HL-60/S4 treated with phorbol 12-myristate 13-acetate at 8.2 ng/mL for 4 days and 3 days (cell line): ENCODE results near the gene LHPP.

Experiments used
- in situ Hi-C: fragments of 300-500 bp; cut with MboI; formaldehyde crosslinking; loops from 2 replicates; pipeline ENCODE4 v1.15.0; 2022; ENCODE audit warnings: low sequenced_read_pairs

The LHPP gene

GRCh38 chr10:124495162-124495561 is 33.5 kb downstream of the LHPP start:
- in situ Hi-C loops = no loop called here

GRCh38 chr10:124495725-124496124 is 34.1 kb downstream of the LHPP start:
- in situ Hi-C loops = no loop called here

DNA sequence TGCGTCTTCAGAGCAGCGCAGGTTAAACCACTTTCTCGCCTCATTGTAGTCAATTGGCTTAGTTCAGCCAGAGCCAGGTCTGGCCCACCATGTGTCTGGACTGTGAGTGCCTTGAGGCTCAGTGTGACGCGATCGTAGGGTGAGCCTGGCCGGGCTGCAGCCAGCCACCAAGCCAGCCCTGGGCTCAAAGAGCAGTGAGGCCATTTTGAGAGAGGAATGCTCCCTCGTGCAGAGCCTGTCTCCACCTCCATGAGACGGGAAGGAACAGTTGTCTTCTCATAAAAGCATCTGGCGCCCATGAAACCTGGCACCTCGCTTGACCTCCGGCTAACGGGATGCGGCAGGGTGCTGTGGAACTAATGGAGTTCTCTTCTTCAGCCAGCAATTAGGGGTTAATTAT is 34.5 kb downstream of the LHPP start:
- in situ Hi-C loops = no loop called here

DNA sequence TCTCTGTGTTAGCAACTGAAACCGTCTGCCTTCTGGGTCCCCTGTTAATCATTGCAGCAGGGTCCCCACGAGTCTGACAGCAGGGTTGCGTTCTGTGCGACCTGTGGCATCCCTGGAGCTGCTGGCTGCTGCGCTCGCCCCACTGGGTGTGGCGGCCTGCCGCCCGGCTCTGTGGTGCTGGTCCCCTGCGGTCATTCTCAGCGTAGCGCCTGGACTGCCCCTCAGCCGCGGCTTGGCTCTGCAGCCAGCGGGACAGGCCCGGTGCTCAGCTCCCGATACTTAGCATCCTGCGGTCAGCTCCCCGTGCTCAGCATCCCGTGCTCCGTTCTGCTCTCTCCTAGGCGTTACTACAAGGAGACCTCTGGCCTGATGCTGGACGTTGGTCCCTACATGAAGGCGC is 35.0 kb downstream of the LHPP start:
- in situ Hi-C loops = no loop called here

DNA sequence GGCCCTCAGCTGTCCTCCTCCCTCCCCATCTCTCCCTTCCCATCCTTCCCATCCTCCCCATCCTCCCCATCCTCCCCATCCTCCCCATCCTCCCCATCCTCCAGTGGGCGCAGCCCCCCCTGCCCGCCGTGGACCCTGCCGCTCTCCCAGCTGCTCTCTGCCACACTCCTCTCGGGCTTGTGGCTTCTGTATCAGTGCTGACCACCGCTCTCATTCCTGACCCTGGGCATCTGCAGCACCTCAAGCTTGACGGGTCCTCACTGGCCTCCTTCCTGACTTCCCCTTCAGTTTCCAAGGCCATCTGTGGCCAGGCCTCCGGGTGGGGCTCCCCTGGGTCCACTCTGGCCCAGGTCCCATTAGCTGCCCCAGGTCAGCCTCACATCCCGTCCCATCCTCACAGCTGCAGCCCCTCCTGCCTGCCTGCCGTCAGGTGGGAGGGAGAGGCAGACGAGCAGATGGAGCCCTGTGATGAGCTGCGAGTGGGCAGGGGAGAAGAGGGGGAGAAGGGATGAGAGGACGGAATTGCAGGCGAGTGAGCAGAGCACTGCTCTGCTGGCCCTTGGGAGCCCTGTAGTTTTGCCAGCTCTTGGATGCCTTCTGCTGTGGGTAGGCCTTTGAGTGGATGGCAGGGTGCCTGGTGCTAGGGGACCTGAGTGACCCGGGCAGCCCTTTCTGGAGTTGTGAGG is 35.7 kb downstream of the LHPP start:
- in situ Hi-C loops = no loop called here

- in situ Hi-C loops = no loop called here
These were observed 36.4 kb downstream of the LHPP start for GRCh38 chr10:124498056-124498455.

DNA sequence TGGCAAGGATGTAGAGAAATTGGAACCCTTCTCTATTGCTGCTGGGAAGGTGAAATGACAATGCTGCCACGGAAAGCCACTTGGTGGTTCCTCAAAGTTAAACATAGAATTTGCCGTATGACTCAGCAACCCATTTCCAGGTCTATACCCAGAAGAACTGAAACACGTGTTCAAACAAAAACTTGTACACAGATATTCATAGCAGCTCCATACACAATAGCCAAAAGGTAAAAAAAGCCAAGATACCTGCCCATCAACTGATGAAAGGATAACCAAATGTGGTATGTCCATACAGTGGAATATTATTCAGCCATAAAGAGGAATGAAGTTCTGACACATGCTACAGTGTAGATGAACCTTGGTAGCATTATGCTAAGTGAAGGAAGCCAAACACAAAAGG is 39.1 kb downstream of the LHPP start:
- in situ Hi-C loops = no loop called here

- in situ Hi-C loops = no loop called here
These were observed 43.1 kb downstream of the LHPP start for GRCh38 chr10:124504711-124505110.

GRCh38 chr10:124505279-124505678 is 43.7 kb downstream of the LHPP start:
- in situ Hi-C loops = no loop called here

GRCh38 chr10:124508070-124508667 is 46.5 kb downstream of the LHPP start:
- in situ Hi-C loops = no loop called here

DNA sequence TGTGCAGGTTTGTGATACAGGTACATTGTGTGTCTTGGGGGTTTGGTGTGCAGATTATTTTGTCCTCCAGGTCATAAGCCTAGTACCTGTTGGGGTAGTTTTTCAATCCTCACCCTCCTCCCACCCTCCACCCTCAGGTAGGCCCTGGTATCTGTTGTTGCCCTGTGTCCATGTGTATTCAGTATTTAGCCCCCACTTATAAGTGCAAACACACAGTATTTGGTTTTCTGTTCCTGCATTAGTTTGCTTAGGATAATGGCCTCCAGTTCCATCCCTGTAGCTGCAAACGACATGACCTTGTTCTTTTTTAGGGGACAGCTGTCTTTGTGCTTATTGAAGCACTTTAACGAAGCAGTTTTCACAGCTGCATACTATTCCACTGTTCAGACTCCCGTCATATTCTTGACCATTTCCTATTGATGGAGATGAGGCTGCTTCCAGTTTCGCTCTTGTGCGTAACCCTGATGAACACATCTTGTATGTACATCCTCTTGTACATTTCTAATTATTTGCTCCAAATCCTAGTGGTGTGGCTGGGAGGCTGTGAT is 47.4 kb downstream of the LHPP start:
- in situ Hi-C loops = no loop called here

DNA sequence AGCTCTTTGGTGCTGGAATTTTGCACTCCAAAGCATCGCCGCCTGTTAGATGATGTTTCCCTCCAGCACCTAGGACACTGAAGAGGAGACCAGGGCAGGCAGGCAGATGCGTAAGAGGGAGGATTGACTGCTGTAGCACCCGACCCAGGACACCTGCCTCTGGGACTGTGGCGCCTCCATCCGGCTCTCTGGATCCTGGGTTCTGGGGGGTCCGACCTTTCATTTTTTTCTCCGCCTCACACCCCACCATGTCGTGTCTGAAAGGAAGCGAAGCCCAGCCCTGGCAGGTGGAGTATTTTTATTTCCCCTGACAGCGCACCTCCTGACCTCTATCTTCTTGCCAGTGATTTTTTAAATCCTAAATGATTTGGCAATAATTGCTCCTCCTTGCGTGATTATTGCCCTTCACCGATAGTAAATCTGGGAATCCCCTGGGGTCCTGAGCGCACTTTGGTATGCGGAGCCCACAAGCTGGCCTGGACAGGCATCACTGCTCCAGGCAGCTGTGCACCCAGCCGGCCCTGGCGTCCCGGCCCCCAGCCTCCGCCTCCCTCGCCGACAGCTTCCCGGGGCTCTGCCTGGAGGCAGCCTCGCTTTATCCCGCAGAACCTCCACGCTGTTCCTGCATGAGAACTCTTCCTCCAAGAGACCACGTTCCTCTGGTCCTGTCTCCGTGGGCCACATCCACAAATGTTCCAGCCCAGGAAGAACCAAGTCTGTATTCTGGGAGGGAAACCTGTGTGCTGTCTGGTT is 48.4 kb downstream of the LHPP start:
- in situ Hi-C loops = no loop called here

DNA sequence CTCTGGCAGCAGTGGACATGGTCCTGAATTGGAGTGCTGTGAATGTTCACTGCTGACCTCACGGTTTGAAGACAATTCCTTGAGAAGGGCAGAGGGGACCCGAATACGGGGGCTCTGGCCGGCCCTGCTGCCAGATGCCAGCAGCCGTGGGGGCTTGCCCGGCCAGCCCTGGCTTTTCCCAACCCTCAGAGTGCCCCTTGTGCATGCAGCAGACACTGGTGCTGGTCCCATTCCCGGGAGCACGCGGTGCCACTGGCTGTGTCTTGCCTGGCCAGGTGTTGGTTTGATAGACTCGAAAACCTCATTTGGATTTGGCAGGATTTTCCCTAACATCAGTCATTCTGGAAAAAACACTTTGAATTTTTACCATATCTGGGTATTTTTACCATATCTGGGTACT is 49.1 kb downstream of the LHPP start:
- in situ Hi-C loops = no loop called here

GRCh38 chr10:124511205-124512039 is 49.8 kb downstream of the LHPP start:
- in situ Hi-C loops = no loop called here

GRCh38 chr10:124512040-124512428 is 50.4 kb downstream of the LHPP start:
- in situ Hi-C loops = no loop called here

- in situ Hi-C loops = no loop called here
These were observed 51.0 kb downstream of the LHPP start for GRCh38 chr10:124512600-124512999.

GRCh38 chr10:124515244-124515970 is 53.8 kb downstream of the LHPP start:
- in situ Hi-C loops = no loop called here

GRCh38 chr10:124516181-124516580 is 54.6 kb downstream of the LHPP start:
- in situ Hi-C loops = no loop called here

DNA sequence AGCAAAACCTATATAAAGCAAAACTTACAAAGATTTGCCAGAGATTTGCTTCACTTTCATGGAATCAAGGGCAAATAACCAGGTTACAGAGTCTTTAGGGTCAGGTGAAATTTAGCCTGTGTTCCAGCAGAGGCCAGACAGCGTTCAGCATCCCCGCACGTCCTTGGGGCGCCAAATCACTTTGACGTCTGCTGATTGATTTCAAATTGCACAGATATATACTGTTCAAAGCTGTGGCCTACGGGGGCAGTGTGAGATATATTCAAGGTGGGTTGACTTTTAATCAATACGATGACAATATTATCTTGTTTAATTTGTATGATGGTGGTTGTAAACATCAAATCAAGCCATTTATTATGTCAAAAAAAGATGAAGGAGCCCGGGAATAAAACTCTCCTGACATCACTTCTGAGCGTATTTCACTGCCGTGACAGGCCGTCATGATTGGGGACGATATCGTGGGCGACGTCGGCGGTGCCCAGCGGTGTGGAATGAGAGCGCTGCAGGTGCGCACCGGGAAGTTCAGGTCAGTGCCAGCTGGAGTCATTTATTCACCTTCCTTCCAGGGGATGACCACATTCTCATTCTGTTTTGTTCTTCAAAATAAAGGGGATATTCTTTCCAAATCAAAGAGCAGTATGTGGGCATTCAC is 55.2 kb downstream of the LHPP start:
- in situ Hi-C loops = no loop called here

- in situ Hi-C loops = no loop called here
These were observed 55.8 kb downstream of the LHPP start for GRCh38 chr10:124517461-124517860.
